GM18520 (cell line): ENCODE data around the gene NUDT16L1.

Experiments
- ATAC-seq: cut with Tn5 transposase; IDR thresholded peaks from one replicate; pipeline ENCODE4 v1.9.1; 2021; ENCODE audit not compliant: unreplicated experiment

NUDT16L1 gene

GRCh38 chr16:4693956-4694641 is 737 bp downstream of the NUDT16L1 start:
- ATAC-seq: no peak

- no peak for ATAC-seq
Measured at GRCh38 chr16:4694642-4695451, 1.5 kb downstream of the NUDT16L1 start.

- no peak for ATAC-seq
Measured at GRCh38 chr16:4695473-4696171, 2.3 kb downstream of the NUDT16L1 start.

- ATAC-seq: no peak
Measured at GRCh38 chr16:4696172-4696904, 3.0 kb downstream of the NUDT16L1 start.

- ATAC-seq: no peak
Measured at GRCh38 chr16:4696905-4697847, 3.8 kb downstream of the NUDT16L1 start.

GRCh38 chr16:4697848-4698291 is 4.5 kb downstream of the NUDT16L1 start:
- no peak for ATAC-seq

- no peak for ATAC-seq
Measured at GRCh38 chr16:4698321-4699045, 5.1 kb downstream of the NUDT16L1 start.

- no peak for ATAC-seq
Measured at GRCh38 chr16:4699046-4699556, 5.7 kb downstream of the NUDT16L1 start.

GRCh38 chr16:4700380-4700996 is 7.1 kb downstream of the NUDT16L1 start:
- no peak for ATAC-seq

- no peak for ATAC-seq
Measured at GRCh38 chr16:4700997-4701743, 7.8 kb downstream of the NUDT16L1 start.

GRCh38 chr16:4701791-4702465 is 8.6 kb downstream of the NUDT16L1 start:
- no peak for ATAC-seq

- ATAC-seq: no peak
Measured at GRCh38 chr16:4702466-4702808, 9.1 kb downstream of the NUDT16L1 start.

- no peak for ATAC-seq
Measured at GRCh38 chr16:4703906-4704305, 10.5 kb downstream of the NUDT16L1 start.

GRCh38 chr16:4704491-4704890 is 11.1 kb downstream of the NUDT16L1 start:
- no peak for ATAC-seq

- ATAC-seq: no peak
Measured at GRCh38 chr16:4704913-4705312, 11.6 kb downstream of the NUDT16L1 start.

- no peak for ATAC-seq
Measured at GRCh38 chr16:4706871-4707270, 13.5 kb downstream of the NUDT16L1 start.

- no peak for ATAC-seq
Measured at GRCh38 chr16:4709481-4709880, 16.1 kb downstream of the NUDT16L1 start.
